MCF 10A (cell line): Measurements from ENCODE around the gene AP2A1. TPM values are rescaled to one million over a fixed set of nuclear protein-coding genes. Genes with fewer than 3 reads are reported as not detected.

Experiments used
- BruUV-seq: library from RNA; stranded (reverse); fragments of 400-500 nt; replicated peaks from 2 replicates; lab custom pipeline; 2021; lab: Mats Ljungman, UMichigan
- CTCF ChIA-PET: fragments of 300-600 bp; sonication (Branson Sonifier 250); formaldehyde crosslinking; extraction: SDS; loops from one replicate; lab custom pipeline; 2021; ENCODE audit warnings: antibody characterized with exemption, inconsistent platforms; lab: Yijun Ruan, JAX
- POLR2A ChIA-PET: fragments of 300-600, 350-650 bp; sonication (Branson Sonifier 250); formaldehyde crosslinking; extraction: SDS; loops from one replicate; lab custom pipeline; 2020; ENCODE audit warnings: antibody characterized with exemption, inconsistent platforms; lab: Yijun Ruan, JAX
- DNase-seq: peaks from one replicate; pipeline ENCODE4 v3.0.0-alpha.2; 2018; ENCODE audit not compliant: unreplicated experiment
- H3K27ac Mint-ChIP-seq: one replicate; pipeline ENCODE4 v1.8.0; 2022; ENCODE audit warnings: mild to moderate bottlenecking, low read depth, mixed read lengths; ENCODE audit not compliant: unreplicated experiment
- H3K27me3 Mint-ChIP-seq: one replicate; pipeline ENCODE4 v1.8.0; 2022; ENCODE audit warnings: mixed read lengths; ENCODE audit not compliant: insufficient read depth, unreplicated experiment
- H3K36me3 Mint-ChIP-seq: one replicate; pipeline ENCODE4 v1.8.0; 2022; ENCODE audit warnings: mild to moderate bottlenecking, moderate library complexity, mixed read lengths; ENCODE audit not compliant: insufficient read depth, unreplicated experiment
- H3K4me1 Mint-ChIP-seq: one replicate; pipeline ENCODE4 v1.8.0; 2022; ENCODE audit warnings: mixed read lengths; ENCODE audit not compliant: insufficient read depth, unreplicated experiment
- H3K4me3 Mint-ChIP-seq: one replicate; pipeline ENCODE4 v1.8.0; 2022; ENCODE audit warnings: mild to moderate bottlenecking, moderate library complexity, mixed read lengths; ENCODE audit not compliant: unreplicated experiment
- H3K9me3 Mint-ChIP-seq: one replicate; pipeline ENCODE4 v1.8.0; 2022; ENCODE audit warnings: mixed read lengths; ENCODE audit not compliant: unreplicated experiment
- intact Hi-C: fragments of 100-400 bp; cut with micrococcal nuclease; formaldehyde crosslinking; loops from 2 replicates; pipeline ENCODE4 v1.14.1; 2022
- total RNA-seq: library from RNA; stranded (reverse); gene quantifications from 2 replicates; pipeline ENCODE4 v1.2.3, GENCODE V29; 2022
- TF ChIP-seq, protein P1 (sequence below): fragments of 200-600 bp; IDR thresholded peaks from one replicate; pipeline ENCODE4 v1.8.0; 2022; ENCODE audit warnings: antibody characterized with exemption, mild to moderate bottlenecking; ENCODE audit not compliant: unreplicated experiment

Gene AP2A1
- total RNA-seq, 1 experiment from 2014 or later, result 70.5 TPM

DNA sequence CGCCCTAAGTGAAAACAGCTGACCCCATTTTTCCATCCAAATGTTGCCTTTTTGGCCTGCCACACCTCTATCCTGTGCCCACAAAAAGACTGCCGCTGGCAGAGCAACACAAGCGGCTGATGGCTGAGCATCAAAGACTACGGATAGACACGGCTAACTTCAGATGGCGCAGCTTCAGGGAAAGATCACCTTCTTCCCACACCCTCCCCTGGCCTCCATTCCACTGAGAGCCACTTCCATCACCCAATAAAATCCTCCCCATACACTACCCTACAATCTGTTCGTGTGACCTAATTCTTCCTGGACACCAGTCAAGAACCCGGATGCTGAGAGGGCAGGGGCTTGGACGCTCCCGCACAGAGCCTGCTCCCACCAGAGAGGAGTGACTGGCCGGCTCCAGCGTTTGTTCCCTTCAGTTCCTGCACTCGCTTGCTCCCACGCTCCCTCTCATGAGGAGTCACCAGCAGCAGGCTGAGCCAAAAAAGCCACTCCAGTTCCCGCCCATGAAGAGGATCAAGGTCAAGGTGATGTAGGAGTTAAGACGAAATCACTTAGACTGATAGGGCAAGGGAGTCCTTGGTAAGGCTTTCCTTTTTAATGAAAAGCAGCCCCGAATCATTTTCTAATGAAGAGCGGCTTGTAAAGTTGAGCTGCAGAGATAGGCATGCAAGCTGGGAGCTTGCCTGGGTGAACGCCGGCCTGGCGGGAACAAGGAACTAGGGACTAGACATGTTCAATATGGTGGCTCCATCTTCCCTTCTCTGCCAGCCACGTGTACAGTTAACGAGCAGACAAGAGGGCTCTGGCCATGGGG is 39.4 kb upstream of the AP2A1 start:
- H3K36me3 Mint-ChIP-seq, result no peaks in the 10 kb centered on the region
- H3K4me1 Mint-ChIP-seq, result no peaks in the 10 kb centered on the region
- H3K4me3 Mint-ChIP-seq, result no peak overlapping the region
- no peaks in the 10 kb centered on the region for H3K9me3 Mint-ChIP-seq
- no peak for DNase-seq
- ChIA-PET POLR2A (no interaction called here), CTCF (no interaction called here)
- TF ChIP-seq, protein P1, sequence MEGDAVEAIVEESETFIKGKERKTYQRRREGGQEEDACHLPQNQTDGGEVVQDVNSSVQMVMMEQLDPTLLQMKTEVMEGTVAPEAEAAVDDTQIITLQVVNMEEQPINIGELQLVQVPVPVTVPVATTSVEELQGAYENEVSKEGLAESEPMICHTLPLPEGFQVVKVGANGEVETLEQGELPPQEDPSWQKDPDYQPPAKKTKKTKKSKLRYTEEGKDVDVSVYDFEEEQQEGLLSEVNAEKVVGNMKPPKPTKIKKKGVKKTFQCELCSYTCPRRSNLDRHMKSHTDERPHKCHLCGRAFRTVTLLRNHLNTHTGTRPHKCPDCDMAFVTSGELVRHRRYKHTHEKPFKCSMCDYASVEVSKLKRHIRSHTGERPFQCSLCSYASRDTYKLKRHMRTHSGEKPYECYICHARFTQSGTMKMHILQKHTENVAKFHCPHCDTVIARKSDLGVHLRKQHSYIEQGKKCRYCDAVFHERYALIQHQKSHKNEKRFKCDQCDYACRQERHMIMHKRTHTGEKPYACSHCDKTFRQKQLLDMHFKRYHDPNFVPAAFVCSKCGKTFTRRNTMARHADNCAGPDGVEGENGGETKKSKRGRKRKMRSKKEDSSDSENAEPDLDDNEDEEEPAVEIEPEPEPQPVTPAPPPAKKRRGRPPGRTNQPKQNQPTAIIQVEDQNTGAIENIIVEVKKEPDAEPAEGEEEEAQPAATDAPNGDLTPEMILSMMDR, result no peak
- intact Hi-C loops, result no loop called here
- BruUV-seq, result no TSS peak
- H3K27ac Mint-ChIP-seq, result no peak overlapping the region
- H3K27me3 Mint-ChIP-seq, result no peaks in the 10 kb centered on the region

DNA sequence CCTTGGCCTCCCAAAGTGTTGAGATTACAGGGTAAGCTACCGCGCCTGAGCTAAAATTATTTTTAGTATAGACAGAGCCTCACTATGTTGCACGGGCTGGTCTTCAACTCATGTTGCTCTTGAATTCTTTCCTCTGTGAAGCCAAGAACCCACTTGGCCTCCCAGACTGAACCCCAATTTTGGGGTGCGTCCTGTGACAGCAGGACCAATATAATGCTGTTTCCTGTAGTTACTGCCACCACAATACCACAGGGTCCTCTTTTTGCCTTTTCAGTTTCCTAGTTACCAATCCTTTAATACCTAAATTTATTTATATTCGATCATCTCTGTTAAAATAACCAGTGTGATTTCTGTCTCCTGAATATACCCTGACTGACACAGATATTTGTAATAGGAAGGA is 36.6 kb upstream of the AP2A1 start:
- BruUV-seq, result no TSS peak
- no peak overlapping the region for H3K4me3 Mint-ChIP-seq
- TF ChIP-seq, protein P1, result no peak

DNA sequence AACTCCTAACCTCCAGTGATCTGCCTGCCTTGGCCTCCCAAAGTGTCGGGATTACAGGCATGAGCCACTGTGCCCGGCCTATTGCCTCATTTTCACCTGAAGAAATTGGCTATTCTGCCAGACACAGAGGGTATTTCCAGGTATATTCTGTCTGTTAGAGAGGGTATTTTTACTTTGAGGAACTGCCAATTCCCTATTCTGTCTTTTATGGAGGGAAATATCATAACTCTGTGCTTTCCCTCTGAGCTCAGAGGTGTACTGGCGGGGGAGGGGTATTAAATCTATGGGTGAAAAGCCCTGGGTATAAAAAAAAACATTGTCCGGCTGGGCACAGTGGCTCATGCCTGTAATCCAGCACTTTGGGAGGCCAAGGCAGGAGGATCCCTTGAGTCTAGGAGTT is 28.5 kb upstream of the AP2A1 start:
- Mint-ChIP-seq H3K36me3 (no peaks in the 10 kb centered on the region), H3K27me3 (no peaks in the 10 kb centered on the region), H3K4me1 (no peaks in the 10 kb centered on the region), H3K9me3 (no peaks in the 10 kb centered on the region), H3K27ac (no peak overlapping the region), H3K4me3 (no peak overlapping the region)
- intact Hi-C loops, result no loop called here
- CTCF ChIA-PET, result no interaction called here
- POLR2A ChIA-PET, result interaction anchor here (0.6 kb wide), 1 partner anchor 158 kb away, joined by 3 read pairs; the partner anchor contains the start of gene NOSIP
- no peak for DNase-seq
- TF ChIP-seq, protein P1, result no peak
- BruUV-seq, result no TSS peak

More for the DNA sequence above, 36.6 kb upstream of the AP2A1 start:
- intact Hi-C loops, result no loop called here
- Mint-ChIP-seq H3K36me3 (no peaks in the 10 kb centered on the region), H3K9me3 (no peaks in the 10 kb centered on the region), H3K27ac (no peak overlapping the region), H3K27me3 (no peaks in the 10 kb centered on the region), H3K4me1 (no peaks in the 10 kb centered on the region)
- no peak for DNase-seq
- POLR2A ChIA-PET, result no interaction called here
- CTCF ChIA-PET, result interaction anchor here (0.8 kb wide), 1 partner anchor 10 kb away, joined by 4 read pairs; no protein-coding TSS in a partner anchor

DNA sequence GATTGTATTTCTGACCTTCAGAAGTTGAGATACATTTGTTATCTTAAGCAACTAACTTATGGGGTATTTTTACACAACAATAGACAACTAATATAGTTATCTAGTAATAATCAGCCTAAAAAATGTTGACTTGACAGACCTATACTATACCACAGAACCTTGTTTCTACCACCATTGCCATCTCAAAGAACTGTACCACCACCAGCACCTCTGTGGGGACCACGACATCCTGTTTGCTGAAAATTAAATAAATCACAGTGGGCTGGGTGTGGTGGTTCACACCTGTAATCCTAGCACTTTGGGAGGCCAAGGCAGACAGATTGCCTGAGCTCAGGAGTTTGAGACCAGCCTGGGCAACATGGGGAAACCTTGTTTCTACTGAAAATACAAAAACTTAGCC is 27.7 kb upstream of the AP2A1 start:
- Mint-ChIP-seq H3K27me3 (no peaks in the 10 kb centered on the region), H3K4me1 (no peaks in the 10 kb centered on the region), H3K36me3 (no peaks in the 10 kb centered on the region), H3K27ac (no peak overlapping the region), H3K4me3 (no peak overlapping the region), H3K9me3 (no peaks in the 10 kb centered on the region)
- ChIA-PET CTCF (no interaction called here), POLR2A (no interaction called here)
- TF ChIP-seq, protein P1, result no peak
- intact Hi-C loops, result no loop called here
- no peak for DNase-seq
- no TSS peak for BruUV-seq
